H1 (cell line): Measurements from ENCODE around the gene CAMTA1. TPM values are rescaled to one million over a fixed set of nuclear protein-coding genes. Genes with fewer than 3 reads are reported as not detected.

ENCODE experiments used
- CTCF ChIA-PET: fragments of 300-600 bp; sonication (Branson Sonifier 250); formaldehyde crosslinking; loops from one replicate; lab custom pipeline; 2021; ENCODE audit not compliant: partially characterized antibody; lab: Charles Lee
- POLR2A ChIA-PET: fragments of 300-600 bp; sonication (Branson Sonifier 250); formaldehyde crosslinking; loops from one replicate; lab custom pipeline; 2021; ENCODE audit warnings: inconsistent platforms; ENCODE audit not compliant: partially characterized antibody; lab: Charles Lee
- DNase-seq, 2 experiments: peaks; one replicate each; pipeline versions ENCODE4 v3.0.0 to v3.0.0-alpha.2; 2010 to 2022; ENCODE audit warnings: low spot score in 2 of 2, low read depth in 1 of 2, mixed read lengths in 1 of 2
- FAIRE-seq: peaks from 2 replicates; lab custom pipeline; 2011; peaks lifted over from hg19 to GRCh38; lab: Jason Lieb, UNC
- H2AFZ ChIP-seq: 2 replicates; pipeline ENCODE4 v1.8.1; 2012; ENCODE audit warnings: low read length, inconsistent platforms
- H2AK5ac ChIP-seq: 2 replicates; pipeline ENCODE4 v1.6.1; 2013; ENCODE audit warnings: low read depth, low read length
- H2BK120ac ChIP-seq: replicated peaks from 2 replicates; pipeline ENCODE3; 2013; ENCODE audit warnings: low read depth, low read length, inconsistent platforms
- H2BK12ac ChIP-seq: 2 replicates; pipeline ENCODE4 v1.6.1; 2013; ENCODE audit warnings: low read depth, low read length
- H2BK15ac ChIP-seq: 2 replicates; pipeline ENCODE4 v1.6.1; 2013; ENCODE audit warnings: low read length
- H2BK20ac ChIP-seq: 2 replicates; pipeline ENCODE4 v1.6.1; 2013; ENCODE audit warnings: low read length
- H2BK5ac ChIP-seq: 2 replicates; pipeline ENCODE4 v1.6.1; 2013; ENCODE audit warnings: low read depth, low read length
- H3K14ac ChIP-seq: 2 replicates; pipeline ENCODE4 v1.6.1; 2013; ENCODE audit warnings: inconsistent platforms; ENCODE audit not compliant: insufficient read length
- H3K18ac ChIP-seq: 2 replicates; pipeline ENCODE4 v1.6.1; 2013; ENCODE audit warnings: low read length; ENCODE audit errors: extremely low read depth
- H3K23ac ChIP-seq: 2 replicates; pipeline ENCODE4 v1.6.1; 2013; ENCODE audit warnings: inconsistent platforms; ENCODE audit not compliant: insufficient read length
- H3K23me2 ChIP-seq: 2 replicates; pipeline ENCODE4 v1.6.1; 2013; ENCODE audit warnings: low read depth, low read length
- H3K27ac ChIP-seq: 2 replicates; pipeline ENCODE4 v1.6.1; 2011; ENCODE audit warnings: low read depth, low read length, inconsistent platforms
- H3K27me3 ChIP-seq, 4 experiments: replicated peaks in 1 of 4; 1 replicate in 1 of 4; 2 replicates in 3 of 4; pipeline versions ENCODE4 v1.6.1 to v1.8.1; 2011 to 2013; ENCODE audit warnings: low read length in 3 of 4, mild to moderate bottlenecking in 3 of 4, inconsistent platforms in 2 of 4, mixed read lengths in 2 of 4, moderate library complexity in 1 of 4; ENCODE audit not compliant: control insufficient read depth in 3 of 4, insufficient read depth in 3 of 4; ENCODE audit errors: extremely low read depth in 1 of 4
- H3K36me3 ChIP-seq, 4 experiments: 2 replicates each; pipeline versions ENCODE4 v1.6.1 to v1.8.1; 2011 to 2013; ENCODE audit warnings: mild to moderate bottlenecking in 4 of 4, low read length in 3 of 4, moderate library complexity in 2 of 4, control low read depth in 1 of 4, inconsistent platforms in 1 of 4; ENCODE audit not compliant: insufficient read depth in 4 of 4, control insufficient read depth in 2 of 4
- H3K4ac ChIP-seq: replicated peaks from 2 replicates; pipeline ENCODE3; 2013; ENCODE audit warnings: low read length, low read depth, mixed read lengths, inconsistent platforms; ENCODE audit not compliant: insufficient read length
- H3K4me1 ChIP-seq, 4 experiments: replicated peaks in 1 of 4; 1 replicate in 1 of 4; 2 replicates in 3 of 4; pipeline versions ENCODE4 v1.6.1 to v1.8.1; 2011 to 2013; ENCODE audit warnings: low read length in 3 of 4, inconsistent platforms in 2 of 4, mixed read lengths in 1 of 4; ENCODE audit not compliant: insufficient read depth in 4 of 4, control insufficient read depth in 3 of 4
- H3K4me2 ChIP-seq, 2 experiments: 2 replicates each; pipeline versions ENCODE4 v1.6.1 to v1.8.1; 2011 to 2013; ENCODE audit warnings: low read depth in 2 of 2, low read length in 2 of 2, control low read depth in 1 of 2, inconsistent platforms in 1 of 2, mild to moderate bottlenecking in 1 of 2; ENCODE audit not compliant: insufficient read depth in 1 of 2
- H3K4me3 ChIP-seq, 4 experiments: fragments of 200-600, 300-600 bp in 1 of 4; sonication (generic), shearing (Covaris generic), sonication (Bioruptor Twin) in 1 of 4; 2 replicates each; pipeline versions ENCODE4 v1.5.1 to v1.8.1; 2011 to 2016; ENCODE audit warnings: low read length in 4 of 4, low read depth in 3 of 4, control low read depth in 2 of 4, inconsistent platforms in 2 of 4, mild to moderate bottlenecking in 2 of 4, mixed read lengths in 1 of 4, moderate library complexity in 1 of 4; ENCODE audit not compliant: insufficient read depth in 2 of 4; ENCODE audit errors: extremely low read depth in 1 of 4
- H3K56ac ChIP-seq: replicated peaks from 2 replicates; pipeline ENCODE3; 2013; ENCODE audit warnings: low read depth, mild to moderate bottlenecking, mixed read lengths, low read length, inconsistent platforms; ENCODE audit not compliant: insufficient read length
- H3K79me1 ChIP-seq: 2 replicates; pipeline ENCODE4 v1.6.1; 2013; ENCODE audit warnings: low read depth, low read length, control low read depth
- H3K79me2 ChIP-seq, 2 experiments: 2 replicates each; pipeline versions ENCODE4 v1.6.1 to v1.8.1; 2012 to 2013; ENCODE audit warnings: low read length in 2 of 2, mild to moderate bottlenecking in 2 of 2, inconsistent platforms in 1 of 2; ENCODE audit not compliant: insufficient read depth in 2 of 2, control insufficient read depth in 1 of 2
- H3K9ac ChIP-seq, 4 experiments: replicated peaks in 1 of 4; 1 replicate in 1 of 4; 2 replicates in 3 of 4; pipeline versions ENCODE4 v1.6.1 to v1.8.1; 2011 to 2013; ENCODE audit warnings: low read depth in 3 of 4, low read length in 3 of 4, control low read depth in 2 of 4, mild to moderate bottlenecking in 2 of 4, moderate library complexity in 2 of 4, inconsistent platforms in 1 of 4; ENCODE audit errors: extremely low read depth in 1 of 4
- H3K9me3 ChIP-seq, 2 experiments: 2 replicates each; pipeline versions ENCODE4 v1.6.1 to v1.8.1; 2012 to 2013; ENCODE audit warnings: mild to moderate bottlenecking in 2 of 2, moderate library complexity in 2 of 2, control low read depth in 1 of 2, inconsistent platforms in 1 of 2, low read depth in 1 of 2, low read length in 1 of 2, mixed read lengths in 1 of 2; ENCODE audit not compliant: insufficient read depth in 2 of 2
- H4K20me1 ChIP-seq, 2 experiments: replicated peaks in 1 of 2; 2 replicates each; pipeline versions ENCODE3 to v1.8.1; 2011 to 2013; ENCODE audit warnings: inconsistent platforms in 2 of 2, low read length in 2 of 2, mild to moderate bottlenecking in 1 of 2; ENCODE audit not compliant: insufficient read depth in 2 of 2, control insufficient read depth in 1 of 2
- H4K5ac ChIP-seq: 2 replicates; pipeline ENCODE4 v1.6.1; 2013; ENCODE audit warnings: low read length, low read depth, mixed read lengths, inconsistent platforms; ENCODE audit not compliant: insufficient read length
- H4K8ac ChIP-seq: 2 replicates; pipeline ENCODE4 v1.8.0; 2013; ENCODE audit warnings: mild to moderate bottlenecking, moderate library complexity, low read length, inconsistent platforms; ENCODE audit not compliant: insufficient read depth; ENCODE audit errors: extremely low read depth
- H4K91ac ChIP-seq: replicated peaks from 2 replicates; pipeline ENCODE3; 2013; ENCODE audit warnings: low read length, mixed read lengths, inconsistent platforms; ENCODE audit not compliant: insufficient read length
- ASH2L ChIP-seq: fragments of 200-600, 300-600 bp; sonication (generic); IDR thresholded peaks from one replicate; pipeline ENCODE4 v1.7.1; 2017; ENCODE audit warnings: low read length
- WGBS, 2 experiments: shearing (Covaris generic) in 1 of 2; methylation state at CpG; one replicate each; pipeline versions ENCODE4 v1.1.6 to v1.1.7; 2013 to 2015; ENCODE audit warnings: low lambda C conversion rate in 2 of 2, mixed read lengths in 2 of 2, inconsistent platforms in 1 of 2, low coverage in 1 of 2, missing lambda C conversion rate in 1 of 2; ENCODE audit not compliant: insufficient replicate concordance in 2 of 2, insufficient coverage in 1 of 2, insufficient read length in 1 of 2; ENCODE audit errors: extremely low coverage in 1 of 2, missing lambda C conversion rate in 1 of 2; 5-methylcytosine and 5-hydroxymethylcytosine counted together
- polyA plus RNA-seq, 7 experiments: library from polyadenylated mRNA; depleted of rRNA in 3 of 7; stranded (reverse) in 5 of 7; unstranded in 2 of 7; fragments of >200 nt in 5 of 7; fragments of 200-250 nt in 2 of 7; gene quantifications; 1 replicate in 5 of 7; 2 replicates in 1 of 7; 4 replicates in 1 of 7; pipeline versions ENCODE4 v1.2.1 to v1.2.3, GENCODE V29; 2011 to 2013; ENCODE audit warnings: missing spikeins in 2 of 7, mixed read lengths in 2 of 7
- total RNA-seq: library from RNA; stranded (reverse); fragmentation: NEBNext Ultra II Directional; extraction: Animal tissue kit (Norgen Biotek cat#: 25700); gene quantifications from 2 replicates; pipeline ENCODE4 v1.2.1, GENCODE V29; 2021

Gene CAMTA1
- total and polyA plus RNA-seq, 2 of the 8 experiments (the other 6 are each of a cell fraction or from before 2014, with no cell fraction given), result 65.0 to 119 TPM

DNA sequence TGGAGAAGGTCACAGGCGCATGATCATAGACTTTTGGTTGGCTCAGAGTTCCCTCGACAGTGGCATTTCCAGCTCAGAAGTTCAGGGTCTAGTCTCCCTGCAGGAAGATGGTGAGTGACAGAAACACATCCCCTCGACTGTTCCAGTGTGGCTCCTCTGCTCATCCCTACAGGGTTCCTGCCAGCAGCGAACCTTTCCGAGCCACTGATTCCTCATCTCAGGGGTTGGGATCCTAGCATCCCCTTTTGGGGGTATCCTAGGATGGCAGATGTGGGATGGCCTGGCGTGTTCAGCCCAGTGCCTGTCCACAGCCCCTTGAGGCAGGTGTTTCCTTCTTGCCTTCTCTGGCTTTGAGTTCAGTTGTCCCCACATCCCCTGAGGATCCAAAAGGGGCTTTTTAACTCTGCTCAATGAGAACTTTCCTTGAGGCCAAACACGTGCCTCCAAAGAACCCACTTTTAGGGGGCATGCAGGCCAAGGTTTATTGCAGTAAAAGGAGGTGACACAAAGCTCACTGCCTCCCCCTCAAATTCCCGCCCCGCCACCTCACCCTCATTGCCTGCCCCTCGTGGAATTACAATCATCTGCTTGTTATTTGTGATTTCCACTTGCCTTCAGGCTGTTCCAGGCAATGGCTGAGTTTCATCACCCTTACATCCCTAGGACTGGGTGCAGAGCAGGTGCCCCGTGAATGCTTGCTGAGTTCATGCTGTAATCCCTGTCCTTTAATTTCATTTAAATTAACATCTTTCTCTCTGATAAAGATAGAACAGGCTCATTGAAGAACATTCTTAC, 440.7 kb downstream of the CAMTA1 start:
- Histone ChIP-seq H2BK15ac (no peak overlapping the region), H2BK20ac (no peak overlapping the region), H3K23ac (no peak overlapping the region), H3K79me2 (no peaks in the 10 kb centered on the region), H2AFZ (no peak overlapping the region), H2BK12ac (no peak overlapping the region), H3K14ac (no peak overlapping the region), H3K27ac (no peak overlapping the region), H3K56ac (no peak overlapping the region), H3K18ac (no peak overlapping the region), H4K8ac (no peak overlapping the region), H4K5ac (no peak overlapping the region), H3K9ac (no peak overlapping the region), H3K4me1 (no peaks in the 10 kb centered on the region; a peak in 3 of 7 replicates), H3K4me3 (no peak overlapping the region), H4K91ac (no peak overlapping the region), H2BK120ac (no peak overlapping the region), H3K4ac (no peak overlapping the region), H2AK5ac (no peak overlapping the region), H2BK5ac (no peak overlapping the region), H3K79me1 (no peaks in the 10 kb centered on the region), H3K4me2 (no peak overlapping the region), H3K9me3 (no peaks in the 10 kb centered on the region), H3K27me3 (no peaks in the 10 kb centered on the region; a peak in 1 of 7 replicates), H4K20me1 (no peaks in the 10 kb centered on the region), H3K36me3 (no peaks in the 10 kb centered on the region), H3K23me2 (no peaks in the 10 kb centered on the region)
- FAIRE-seq (no peak), DNase-seq (no peak)
- WGBS, 2 experiments, result 91% methylated on average over 11 of the region's 11 CpGs; no CpG with 5 or more reads in 1 of the 2 experiments
- POLR2A ChIA-PET, result interaction anchor here (0.7 kb wide), 1 partner anchor 421 kb away, joined by 3 read pairs; no protein-coding TSS in a partner anchor
- CTCF ChIA-PET, result interaction anchor here (0.9 to 3.7 kb wide), 15 partner anchors 10 to 424 kb away, joined by 3 to 17 read pairs (median 3); no protein-coding TSS in a partner anchor
- TF ChIP-seq ASH2L, result no peak
